HEK293 (cell line): ENCODE measurements around the gene PACS2.

ENCODE experiments used
- CTCF ChIA-PET: fragments of 350-600 bp; formaldehyde crosslinking; extraction: SDS; loops from one replicate; lab custom pipeline; 2021; ENCODE audit warnings: antibody characterized with exemption; lab: Yijun Ruan, JAX
- POLR2A ChIA-PET: fragments of 300-600 bp; formaldehyde crosslinking; extraction: SDS; loops from one replicate; lab custom pipeline; 2020; ENCODE audit warnings: antibody characterized with exemption, inconsistent platforms; lab: Yijun Ruan, JAX
- H3K27ac ChIP-seq: fragments of 200-500 bp; sonication (Bioruptor generic); 2 replicates; pipeline ENCODE4 v1.5.1; 2014; ENCODE audit warnings: low read depth, low read length, control low read depth, inconsistent platforms; ENCODE audit errors: extremely low read depth
- H3K36me3 ChIP-seq, 2 experiments: fragments of 200-500 bp in 1 of 2; sonication (Bioruptor generic) in 1 of 2; 1 replicate in 1 of 2; 2 replicates in 1 of 2; pipeline ENCODE4 v1.5.1; 2014 to 2017; ENCODE audit warnings: inconsistent platforms in 2 of 2, low read length in 2 of 2; ENCODE audit not compliant: control insufficient read depth in 2 of 2, insufficient read depth in 1 of 2
- H3K4me1 ChIP-seq: fragments of 200-500 bp; sonication (Bioruptor generic); 2 replicates; pipeline ENCODE4 v1.5.1; 2014; ENCODE audit warnings: mild to moderate bottlenecking, low read length, inconsistent platforms; ENCODE audit not compliant: control insufficient read depth, insufficient read depth
- H3K4me3 ChIP-seq: 2 replicates; pipeline ENCODE4 v1.5.1; 2011; ENCODE audit warnings: low read depth, mild to moderate bottlenecking, control low read depth, low read length, moderate library complexity
- H3K9me3 ChIP-seq: fragments of 200-500 bp; sonication (Bioruptor generic); 2 replicates; pipeline ENCODE4 v1.5.1; 2014; ENCODE audit warnings: low read depth, low read length, inconsistent platforms; ENCODE audit not compliant: control insufficient read depth, insufficient read depth
- BCL11B ChIP-seq: fragments of 450-650 bp; formaldehyde crosslinking; IDR thresholded peaks from 2 replicates; pipeline ENCODE4 v1.5.1; 2016; ENCODE audit warnings: low read depth, missing biosample characterization, missing genetic modification characterization
- CTCF ChIP-seq: fragments of 450-650 bp; formaldehyde crosslinking; IDR thresholded peaks from 2 replicates; pipeline ENCODE4 v1.5.1; 2016; ENCODE audit warnings: missing biosample characterization, missing genetic modification characterization
- FEZF1 ChIP-seq: fragments of 450-650 bp; formaldehyde crosslinking; IDR thresholded peaks from 2 replicates; pipeline ENCODE4 v1.5.1; 2016; ENCODE audit warnings: missing biosample characterization, missing genetic modification characterization
- KLF10 ChIP-seq: fragments of 450-650 bp; IDR thresholded peaks from 2 replicates; pipeline ENCODE4 v1.5.1; 2018; ENCODE audit warnings: missing biosample characterization, mild to moderate bottlenecking, missing genetic modification characterization
- KLF9 ChIP-seq: fragments of 450-650 bp; formaldehyde crosslinking; IDR thresholded peaks from 2 replicates; pipeline ENCODE4 v1.5.1; 2016; ENCODE audit warnings: missing biosample characterization, missing genetic modification characterization, low read depth
- PRDM1 ChIP-seq: fragments of 450-650 bp; formaldehyde crosslinking; IDR thresholded peaks from 2 replicates; pipeline ENCODE4; 2016; ENCODE audit warnings: missing biosample characterization, missing genetic modification characterization
- SCRT2 ChIP-seq: fragments of 450-650 bp; formaldehyde crosslinking; IDR thresholded peaks from 2 replicates; pipeline ENCODE4 v1.5.1; 2016; ENCODE audit warnings: missing biosample characterization, missing genetic modification characterization
- TCF7L2 ChIP-seq: IDR thresholded peaks from 2 replicates; pipeline ENCODE4 v1.6.1; 2011; ENCODE audit warnings: low read depth, mild to moderate bottlenecking, inconsistent platforms, low read length, moderate library complexity, borderline replicate concordance
- WT1 ChIP-seq: fragments of 450-650 bp; formaldehyde crosslinking; IDR thresholded peaks from 2 replicates; pipeline ENCODE4 v1.5.1; 2016; ENCODE audit warnings: missing biosample characterization, missing genetic modification characterization
- ZBTB7A ChIP-seq: fragments of 450-650 bp; formaldehyde crosslinking; IDR thresholded peaks from 2 replicates; pipeline ENCODE4 v1.5.1; 2016; ENCODE audit warnings: low read depth, missing biosample characterization, missing genetic modification characterization
- ZFHX2 ChIP-seq: fragments of 450-650 bp; formaldehyde crosslinking; conservative IDR thresholded peaks from 2 replicates; pipeline ENCODE4 v1.5.1; 2016; ENCODE audit warnings: missing biosample characterization, missing genetic modification characterization
- ZNF140 ChIP-seq: fragments of 450-650 bp; formaldehyde crosslinking; IDR thresholded peaks from 2 replicates; pipeline ENCODE4 v1.5.1; 2016; ENCODE audit warnings: missing biosample characterization, missing genetic modification characterization
- ZNF146 ChIP-seq: fragments of 450-650 bp; formaldehyde crosslinking; IDR thresholded peaks from 2 replicates; pipeline ENCODE4 v1.5.1; 2016; ENCODE audit warnings: missing biosample characterization, missing genetic modification characterization
- ZNF157 ChIP-seq: fragments of 450-650 bp; formaldehyde crosslinking; IDR thresholded peaks from 2 replicates; pipeline ENCODE4 v1.5.1; 2016; ENCODE audit warnings: missing biosample characterization, missing genetic modification characterization
- ZNF514 ChIP-seq: fragments of 450-650 bp; formaldehyde crosslinking; IDR thresholded peaks from 2 replicates; pipeline ENCODE4 v1.5.1; 2016; ENCODE audit warnings: missing biosample characterization, missing genetic modification characterization
- ZNF530 ChIP-seq: fragments of 450-650 bp; formaldehyde crosslinking; IDR thresholded peaks from 2 replicates; pipeline ENCODE4 v1.5.1; 2016; ENCODE audit warnings: low read depth, missing biosample characterization, missing genetic modification characterization
- ZNF548 ChIP-seq: fragments of 450-650 bp; formaldehyde crosslinking; IDR thresholded peaks from 2 replicates; pipeline ENCODE4 v1.5.1; 2016; ENCODE audit warnings: missing biosample characterization, missing genetic modification characterization
- ZNF626 ChIP-seq: fragments of 450-650 bp; sonication (Bioruptor Pico); formaldehyde crosslinking; IDR thresholded peaks from 2 replicates; pipeline ENCODE4 v1.5.1; 2018; ENCODE audit warnings: missing biosample characterization, missing genetic modification characterization, inconsistent platforms
- ZNF654 ChIP-seq: fragments of 450-650 bp; formaldehyde crosslinking; IDR thresholded peaks from 2 replicates; pipeline ENCODE4 v1.5.1; 2016; ENCODE audit warnings: low read depth, missing biosample characterization, missing genetic modification characterization
- ZNF677 ChIP-seq: fragments of 450-650 bp; IDR thresholded peaks from 2 replicates; pipeline ENCODE4 v1.5.0; 2018; ENCODE audit warnings: missing biosample characterization, mild to moderate bottlenecking, missing genetic modification characterization, moderate library complexity
- ZNF777 ChIP-seq: fragments of 450-650 bp; formaldehyde crosslinking; IDR thresholded peaks from 2 replicates; pipeline ENCODE4 v1.5.1; 2017; ENCODE audit warnings: missing biosample characterization, missing genetic modification characterization, borderline replicate concordance
- ZSCAN16 ChIP-seq: fragments of 450-650 bp; formaldehyde crosslinking; IDR thresholded peaks from 2 replicates; pipeline ENCODE4 v1.5.1; 2016; ENCODE audit warnings: missing biosample characterization, missing genetic modification characterization

PACS2 gene

GRCh38 chr14:105280525-105280924 lies 34.0 kb upstream of the PACS2 start:
- peaks cover 0 to 12% of the 10 kb centered on the region in 2 experiments for H3K36me3 ChIP-seq
- no peaks in the 10 kb centered on the region for H3K4me1 ChIP-seq
- ChIA-PET POLR2A (no interaction called here), CTCF (no interaction called here)
- TF ChIP-seq KLF9 (tag by site-specific recombination) (no peak), ZNF140 (tag by site-specific recombination) (no peak), ZNF626 (tag by site-specific recombination) (no peak), FEZF1 (no peak), ZNF530 (no peak), ZNF146 (tag by site-specific recombination) (no peak), ZFHX2 (tag by site-specific recombination) (no peak), ZBTB7A (tag by site-specific recombination) (no peak), ZNF514 (tag by site-specific recombination) (no peak), ZNF677 (tag by site-specific recombination) (no peak)
- no peak overlapping the region for H3K27ac ChIP-seq
- H3K9me3 ChIP-seq, result no peaks in the 10 kb centered on the region
- H3K4me3 ChIP-seq, result no peak overlapping the region

GRCh38 chr14:105281371-105282097 lies 33.0 kb upstream of the PACS2 start:
- H3K4me1 ChIP-seq, result no peaks in the 10 kb centered on the region
- H3K27ac ChIP-seq, result no peak overlapping the region
- no peaks in the 10 kb centered on the region for H3K9me3 ChIP-seq
- peaks cover 0 to 12% of the 10 kb centered on the region in 2 experiments for H3K36me3 ChIP-seq
- H3K4me3 ChIP-seq, result no peak overlapping the region
- TF ChIP-seq KLF10 (tag by site-specific recombination) (0 out of 2 replicates have a peak, but pooled peaks have one; percentile 19), BCL11B (tag by site-specific recombination) (no peak), PRDM1 (tag by site-specific recombination) (peak; percentile 70), ZSCAN16 (tag by site-specific recombination) (peak; percentile 79; the same call in 1 of the 2 replicates), CTCF (tag by site-specific recombination) (0 out of 2 replicates have a peak, but pooled peaks have one; percentile 31), ZNF777 (tag by site-specific recombination) (no peak), ZNF677 (tag by site-specific recombination) (peak; percentile 7; the same call in 1 of the 2 replicates), WT1 (tag by site-specific recombination) (no peak), SCRT2 (tag by site-specific recombination) (peak; percentile 36; the same call in 1 of the 2 replicates), ZNF548 (no peak), ZNF157 (tag by site-specific recombination) (no peak), ZNF654 (tag by site-specific recombination) (peak; percentile 94), TCF7L2 (peak; percentile 79; the same call in 1 of the 2 replicates)
- ChIA-PET CTCF (interaction anchor here (0.6 to 0.9 kb wide), 6 partner anchors 11 to 1225 kb away, joined by 3 to 5 read pairs (median 4); no protein-coding TSS in a partner anchor), POLR2A (no interaction called here)
